Right cardiac atrium (tissue), 5 donors: Measurements from ENCODE around the gene OR5A1. TPM values are rescaled to one million over a fixed set of nuclear protein-coding genes. Genes with fewer than 3 reads are reported as not detected.

Experiments
- ATAC-seq, 2 donors: fragments of 200-7000 bp; cut with Tn5 transposase; one replicate each; pipeline versions ENCODE4 v1.8.0 to v1.9.1; 2020; ENCODE audit warnings: moderate library complexity in 2 of 2, mild to moderate bottlenecking in 1 of 2
- DNase-seq, 3 donors: peaks; one replicate each; pipeline ENCODE4 v3.0.0-alpha.2; 2020
- H3K27ac ChIP-seq: one replicate; pipeline ENCODE4 v1.5.1; 2013; ENCODE audit warnings: mild to moderate bottlenecking, low read length, control low read depth, moderate library complexity
- H3K27me3 ChIP-seq: one replicate; pipeline ENCODE4 v1.6.1; 2013; ENCODE audit not compliant: control insufficient read depth, insufficient read depth
- H3K4me1 ChIP-seq: one replicate; pipeline ENCODE4 v1.6.1; 2013; ENCODE audit warnings: low read length; ENCODE audit not compliant: control insufficient read depth, insufficient read depth
- H3K4me3 ChIP-seq: one replicate; pipeline ENCODE4 v1.5.1; 2013; ENCODE audit warnings: low read length, control low read depth
- H3K9me3 ChIP-seq: one replicate; pipeline ENCODE4 v1.6.1; 2013; ENCODE audit warnings: low read length; ENCODE audit not compliant: control insufficient read depth
- WGBS: extraction: QIAGEN DNeasy Blood & Tissue Kit; methylation state at CpG from one replicate; pipeline ENCODE4 v1.1.7; 2013; 5-methylcytosine and 5-hydroxymethylcytosine counted together
- intact Hi-C, 4 donors: fragments of 100-400 bp; cut with DNase I; formaldehyde crosslinking; loops; one replicate each; pipeline versions ENCODE4 v1.11.0 to v1.14.0; 2022 to 2023
- long read RNA-seq, 4 donors: library from polyadenylated mRNA; unstranded; transcript quantifications; one replicate each; pipeline ENCODE4 v2.0.0, GENCODE V29; 2020 to 2021
- polyA plus RNA-seq: library from polyadenylated mRNA; stranded (reverse); fragments of 200-250 nt; gene quantifications from one replicate; pipeline ENCODE4 v1.2.3, GENCODE V29; 2013
- total RNA-seq, 4 donors: library from RNA; stranded (reverse); fragmentation: NEBNext Ultra II Directional; extraction: Animal tissue kit (Norgen Biotek cat#: 25700); gene quantifications; one replicate each; pipeline ENCODE4 v1.2.1, GENCODE V29; 2021
- donor health status: healthy with polysubstance abuse.
- donor health status: DM: no; HTN: yes; CAD: no.
- donor health status: DM: no; HTN: no; CAD: no.
- donor health status: DM: no; HTN: yes; CAD: no; lungs with severe emphysema.
- donor health status: DM: yes; HTN: yes; CAD: no.

Gene OR5A1
- total RNA-seq (not detected), polyA plus RNA-seq (not detected)
- long read RNA-seq, donor 1 = 0 reads
- long read RNA-seq, donor 2 = 0 reads
- long read RNA-seq, donor 3 = 0 reads
- long read RNA-seq, donor 4 = 0 reads

GRCh38 chr11:59436169-59436568, at the start of gene OR5A1:
OR5A1 (plus strand) TSS chr11:59436469; CDS start chr11:59443169, 6,700 bp downstream.
- no peak for ATAC-seq
- no peak for DNase-seq

DNA sequence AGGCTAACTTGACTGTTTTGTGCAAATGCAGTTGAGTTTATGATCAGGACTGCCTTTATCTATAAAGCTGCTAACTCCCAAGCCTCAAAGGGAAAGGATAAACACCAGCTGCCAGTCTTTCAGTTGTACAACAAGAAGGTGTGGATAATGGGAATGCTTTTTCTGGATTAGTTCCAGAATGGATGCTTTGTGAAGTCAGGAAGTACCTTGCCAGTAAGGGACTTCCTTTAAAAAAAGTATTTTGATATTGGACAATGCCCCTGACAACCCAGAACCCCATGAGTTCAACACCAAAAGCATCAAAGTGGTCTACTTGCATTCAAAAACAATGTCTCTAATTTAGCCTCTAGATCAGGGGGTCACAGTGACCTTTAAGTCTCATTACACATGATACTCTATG, 42.1 kb upstream of the OR5A1 start:
- H3K27ac ChIP-seq = no peak overlapping the region
- intact Hi-C loops = no loop called here
- no peak overlapping the region for H3K4me3 ChIP-seq
- ATAC-seq = no peak
- DNase-seq = no peak
- no peaks in the 10 kb centered on the region for H3K9me3 ChIP-seq
- no peaks in the 10 kb centered on the region for H3K27me3 ChIP-seq
- H3K4me1 ChIP-seq = no peaks in the 10 kb centered on the region

More at GRCh38 chr11:59436169-59436568, at the start of gene OR5A1:
- 76% methylated on average over 3 of the region's 3 CpGs for WGBS
- Histone ChIP-seq H3K4me1 (no peaks in the 10 kb centered on the region), H3K9me3 (no peaks in the 10 kb centered on the region), H3K27ac (no peak within 1 kb of the TSS), H3K27me3 (no peaks in the 10 kb centered on the region), H3K4me3 (no peak within 1 kb of the TSS)
- intact Hi-C loops = no loop called here

DNA sequence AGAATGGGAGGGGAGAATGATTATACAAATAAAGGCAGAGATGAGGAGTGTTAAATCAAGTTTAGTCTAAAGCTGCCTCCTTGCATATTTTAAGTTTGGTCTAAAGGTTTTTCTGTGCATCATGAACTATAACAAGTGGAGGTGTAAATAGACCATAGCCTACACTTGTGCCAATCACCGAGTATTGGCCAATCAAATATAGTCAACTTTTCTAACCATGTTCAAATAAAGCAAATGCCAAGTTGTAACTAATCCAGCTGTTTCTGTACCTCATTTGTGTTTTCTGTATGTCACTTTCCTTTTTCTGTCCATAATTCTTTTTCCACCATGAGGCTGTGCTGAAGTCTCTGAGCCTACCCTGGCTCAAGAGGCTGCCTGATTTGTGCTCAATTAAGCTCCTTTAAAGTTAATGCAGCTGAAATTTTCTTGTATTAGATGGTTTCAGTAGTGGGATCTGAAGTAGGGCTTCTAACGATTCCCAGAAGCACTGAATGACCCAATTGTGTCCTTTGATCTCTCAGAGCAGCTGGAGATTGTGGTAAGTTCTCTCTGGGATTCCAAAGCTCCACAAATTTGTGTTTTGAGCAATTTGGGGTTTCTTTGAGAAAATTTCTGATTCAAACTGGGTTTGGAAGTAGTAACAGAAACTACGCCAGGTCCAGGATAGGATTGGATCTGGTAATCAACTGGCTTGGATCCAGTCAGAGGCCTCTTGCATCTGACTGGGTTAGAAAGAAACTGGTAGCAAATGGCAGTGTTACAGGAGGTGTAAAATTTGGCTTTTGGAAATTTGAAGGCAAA, 35.6 kb upstream of the OR5A1 start:
- DNase-seq (no peak), ATAC-seq (no peak)
- H3K4me3 ChIP-seq = no peak overlapping the region
- H3K9me3 ChIP-seq = no peaks in the 10 kb centered on the region
- H3K4me1 ChIP-seq = no peaks in the 10 kb centered on the region
- no peaks in the 10 kb centered on the region for H3K27me3 ChIP-seq
- intact Hi-C loops = no loop called here
- WGBS = 74% methylated on average over 3 of the region's 3 CpGs
- no peak overlapping the region for H3K27ac ChIP-seq

GRCh38 chr11:59401262-59401552, 35.1 kb upstream of the OR5A1 start:
- Histone ChIP-seq H3K4me3 (no peak overlapping the region), H3K27me3 (no peaks in the 10 kb centered on the region), H3K4me1 (no peaks in the 10 kb centered on the region), H3K27ac (no peak overlapping the region), H3K9me3 (no peaks in the 10 kb centered on the region)
- WGBS = 34% methylated on average over 2 of the region's 2 CpGs
- ATAC-seq = no peak
- intact Hi-C loops = no loop called here
- DNase-seq = no peak

DNA sequence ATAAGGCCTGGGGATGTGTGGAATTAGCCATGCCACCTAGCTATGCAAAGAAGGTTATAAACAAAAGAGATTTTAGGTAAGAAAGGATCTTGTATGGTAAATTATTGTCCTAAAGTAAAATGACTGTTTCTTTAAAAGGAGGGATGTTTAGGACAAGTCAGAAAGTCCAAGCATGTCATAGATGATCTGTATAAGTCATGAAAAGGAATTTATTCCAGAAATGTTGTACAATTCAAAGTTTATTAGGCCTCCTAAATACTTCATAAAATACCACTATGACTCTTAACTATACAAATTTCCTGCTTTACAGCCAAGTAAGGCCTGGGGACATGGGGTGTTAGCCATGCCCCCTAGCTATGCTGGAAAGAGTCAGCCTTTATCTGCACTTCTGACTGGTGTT, 32.7 kb upstream of the OR5A1 start:
- no peak for DNase-seq
- ATAC-seq = no peak
- intact Hi-C loops = no loop called here

DNA sequence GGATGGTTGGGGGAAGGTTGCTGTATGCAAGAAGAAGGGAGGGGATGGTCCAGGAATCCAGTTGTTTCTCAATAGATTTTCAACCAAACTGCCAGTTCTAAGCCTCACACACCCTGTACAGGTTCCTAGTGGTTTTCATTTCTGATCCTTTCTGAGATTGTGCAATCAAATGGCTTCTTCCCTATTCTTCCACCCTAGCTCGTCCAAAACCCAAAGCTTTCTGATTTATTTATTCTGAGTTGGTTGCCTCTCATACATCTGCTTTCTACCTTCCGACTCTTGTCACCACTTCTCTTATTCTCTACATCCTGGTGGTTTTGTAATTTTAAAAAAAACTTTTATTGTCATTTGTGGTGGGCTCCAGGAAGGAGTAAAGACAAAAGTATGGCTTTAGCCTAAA, 22.6 kb upstream of the OR5A1 start:
- Histone ChIP-seq H3K9me3 (no peaks in the 10 kb centered on the region), H3K27me3 (no peaks in the 10 kb centered on the region), H3K4me1 (no peaks in the 10 kb centered on the region), H3K27ac (no peak overlapping the region), H3K4me3 (no peak overlapping the region)
- intact Hi-C loops = no loop called here
- no peak for ATAC-seq
- DNase-seq = no peak
- WGBS = 64% methylated on average over 2 of the region's 2 CpGs

More for the DNA sequence above, 32.7 kb upstream of the OR5A1 start:
- no peaks in the 10 kb centered on the region for H3K9me3 ChIP-seq
- H3K4me3 ChIP-seq = no peak overlapping the region
- H3K27me3 ChIP-seq = no peaks in the 10 kb centered on the region
- H3K4me1 ChIP-seq = no peaks in the 10 kb centered on the region
- H3K27ac ChIP-seq = no peak overlapping the region

- ATAC-seq (no peak), DNase-seq (no peak)
- WGBS = 71% methylated on average over 1 of the region's 1 CpG
- H3K4me3 ChIP-seq = no peak overlapping the region
- H3K9me3 ChIP-seq = no peaks in the 10 kb centered on the region
- intact Hi-C loops = no loop called here
- no peaks in the 10 kb centered on the region for H3K27me3 ChIP-seq
- H3K27ac ChIP-seq = no peak overlapping the region
- no peaks in the 10 kb centered on the region for H3K4me1 ChIP-seq
Observed at GRCh38 chr11:59415111-59415510, 21.2 kb upstream of the OR5A1 start.

DNA sequence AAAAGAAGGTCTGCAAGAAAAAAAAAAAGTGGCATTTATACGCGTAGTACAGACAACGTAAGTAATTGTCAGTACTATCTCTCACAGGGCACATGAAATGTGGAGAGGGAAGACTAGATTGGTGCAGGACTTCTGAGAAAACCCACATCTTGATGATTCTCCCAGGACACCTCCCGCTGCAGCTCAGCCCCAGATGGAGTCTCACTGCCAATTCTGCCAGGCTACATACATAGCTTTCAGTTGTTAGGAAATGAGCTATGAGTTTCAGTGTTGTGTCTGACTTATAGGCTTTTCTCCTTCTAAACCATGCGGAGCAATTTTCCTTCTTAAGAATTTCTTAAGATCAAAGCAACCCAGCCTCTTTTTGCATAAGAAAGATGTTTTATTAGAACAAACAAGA, 19.7 kb upstream of the OR5A1 start:
- intact Hi-C loops = no loop called here
- Histone ChIP-seq H3K4me1 (no peaks in the 10 kb centered on the region), H3K27me3 (no peaks in the 10 kb centered on the region), H3K9me3 (no peaks in the 10 kb centered on the region), H3K4me3 (no peak overlapping the region), H3K27ac (no peak overlapping the region)
- ATAC-seq = no peak
- DNase-seq = no peak
- WGBS = 88% methylated on average over 5 of the region's 5 CpGs

- Histone ChIP-seq H3K27ac (no peak overlapping the region), H3K4me1 (no peaks in the 10 kb centered on the region), H3K4me3 (no peak overlapping the region), H3K9me3 (no peaks in the 10 kb centered on the region), H3K27me3 (no peaks in the 10 kb centered on the region)
- no peak for ATAC-seq
- 69% methylated on average over 5 of the region's 5 CpGs for WGBS
- no peak for DNase-seq
- intact Hi-C loops = no loop called here
Observed at GRCh38 chr11:59417023-59417422, 19.2 kb upstream of the OR5A1 start.

GRCh38 chr11:59418156-59418555, 18.1 kb upstream of the OR5A1 start:
- ATAC-seq = no peak
- H3K27me3 ChIP-seq = no peaks in the 10 kb centered on the region
- H3K4me3 ChIP-seq = no peak overlapping the region
- intact Hi-C loops = no loop called here
- WGBS = 75% methylated on average over 2 of the region's 2 CpGs
- H3K4me1 ChIP-seq = no peaks in the 10 kb centered on the region
- DNase-seq = no peak
- no peaks in the 10 kb centered on the region for H3K9me3 ChIP-seq
- H3K27ac ChIP-seq = no peak overlapping the region

- no peaks in the 10 kb centered on the region for H3K4me1 ChIP-seq
- ATAC-seq (no peak), DNase-seq (no peak)
- intact Hi-C loops = no loop called here
- H3K27me3 ChIP-seq = no peaks in the 10 kb centered on the region
- no peak overlapping the region for H3K4me3 ChIP-seq
- whole genome bisulfite sequencing = 74% methylated on average over 2 of the region's 2 CpGs
- no peak overlapping the region for H3K27ac ChIP-seq
- no peaks in the 10 kb centered on the region for H3K9me3 ChIP-seq
Observed at GRCh38 chr11:59423835-59424234, 12.4 kb upstream of the OR5A1 start.

DNA sequence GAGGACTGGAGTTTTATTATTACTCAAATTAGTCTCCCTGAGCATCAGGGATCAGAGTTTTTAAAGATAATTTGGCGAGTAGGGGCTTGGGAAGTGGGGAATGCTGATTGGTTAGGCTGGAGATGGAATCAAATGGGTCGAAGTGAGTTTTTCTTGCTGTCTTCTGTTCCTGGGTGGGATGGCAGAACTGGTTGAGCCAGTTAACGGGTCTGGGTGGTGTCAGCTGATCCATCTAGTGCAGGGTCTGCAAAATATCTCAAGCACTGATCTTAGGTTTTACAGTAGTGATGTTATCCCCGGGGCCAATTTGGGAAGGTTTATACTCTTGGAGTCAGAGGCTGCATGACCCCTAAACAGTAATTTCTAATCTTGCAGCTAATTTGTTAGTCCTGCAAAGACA, 11.1 kb upstream of the OR5A1 start:
- no peaks in the 10 kb centered on the region for H3K4me1 ChIP-seq
- H3K27ac ChIP-seq = no peak overlapping the region
- WGBS = 59% methylated on average over 4 of the region's 4 CpGs
- no peak for DNase-seq
- no peaks in the 10 kb centered on the region for H3K9me3 ChIP-seq
- no peaks in the 10 kb centered on the region for H3K27me3 ChIP-seq
- no peak overlapping the region for H3K4me3 ChIP-seq
- intact Hi-C loops = no loop called here
- ATAC-seq = no peak
